Stimulated activated CD8-positive, alpha-beta memory T cell treated with anti-CD3 and anti-CD28 coated beads, Interleukin-7, amount 100 ng/mL, for 24 hours (primary cell): ENCODE measurements around the gene TEK.

Experiments used
- DNase-seq: peaks from one replicate; pipeline ENCODE4 v3.0.0-alpha.2; 2020; ENCODE audit warnings: low read depth

Gene TEK

GRCh38 chr9:27124151-27124550, 15.1 kb downstream of the TEK start:
- no peak for DNase-seq

GRCh38 chr9:27125030-27125429, 16.0 kb downstream of the TEK start:
- no peak for DNase-seq

GRCh38 chr9:27125936-27126335, 16.9 kb downstream of the TEK start:
- DNase-seq = no peak

- DNase-seq = no peak
Measured at GRCh38 chr9:27126670-27127069, 17.6 kb downstream of the TEK start.

- DNase-seq = no peak
Measured at GRCh38 chr9:27129221-27129620, 20.2 kb downstream of the TEK start.

- no peak for DNase-seq
Measured at GRCh38 chr9:27131731-27132130, 22.7 kb downstream of the TEK start.

- no peak for DNase-seq
Measured at GRCh38 chr9:27133817-27134216, 24.8 kb downstream of the TEK start.

GRCh38 chr9:27142299-27142930, 33.4 kb downstream of the TEK start:
- no peak for DNase-seq

- no peak for DNase-seq
Measured at GRCh38 chr9:27145143-27145542, 36.1 kb downstream of the TEK start.

GRCh38 chr9:27149651-27150050, 40.6 kb downstream of the TEK start:
- no peak for DNase-seq

GRCh38 chr9:27150746-27151406, 41.9 kb downstream of the TEK start:
- DNase-seq = no peak

- DNase-seq = no peak
Measured at GRCh38 chr9:27151693-27152404, 42.8 kb downstream of the TEK start.

GRCh38 chr9:27152405-27152718, 43.3 kb downstream of the TEK start:
- no peak for DNase-seq

GRCh38 chr9:27154908-27155307, 45.9 kb downstream of the TEK start:
- no peak for DNase-seq

GRCh38 chr9:27157097-27157496, 48.1 kb downstream of the TEK start:
- no peak for DNase-seq

- no peak for DNase-seq
Measured at GRCh38 chr9:27157736-27158135, 48.7 kb downstream of the TEK start.

- DNase-seq = no peak
Measured at GRCh38 chr9:27160636-27161035, 51.6 kb downstream of the TEK start.

- DNase-seq = no peak
Measured at GRCh38 chr9:27162045-27162444, 53.0 kb downstream of the TEK start.

- no peak for DNase-seq
Measured at GRCh38 chr9:27165068-27165467, 56.0 kb downstream of the TEK start.

GRCh38 chr9:27165670-27166069, 56.6 kb downstream of the TEK start:
- no peak for DNase-seq

GRCh38 chr9:27168496-27168895, 59.5 kb downstream of the TEK start:
- no peak for DNase-seq

- DNase-seq = no peak
Measured at GRCh38 chr9:27168951-27169350, 59.9 kb downstream of the TEK start.

- no peak for DNase-seq
Measured at GRCh38 chr9:27176971-27177370, 67.9 kb downstream of the TEK start.
